Endodermal cell (in vitro differentiated cells): Measurements from ENCODE around the gene ERVH48-1. TPM values are rescaled to one million over a fixed set of nuclear protein-coding genes. Genes with fewer than 3 reads are reported as not detected.
"Not testable (repeated sequence)": the region's sequence is repeated elsewhere in the genome, so short reads cannot be mapped to it uniquely, and the experiment has no call there.

Experiments
- DNase-seq: peaks from one replicate; pipeline ENCODE4 v3.0.0-alpha.2; 2017
- H3K27ac ChIP-seq: 2 replicates; pipeline ENCODE4 v1.5.1; 2013; ENCODE audit warnings: mild to moderate bottlenecking, low read depth, low read length, moderate library complexity
- H3K27me3 ChIP-seq: 2 replicates; pipeline ENCODE4 v1.6.1; 2013; ENCODE audit warnings: mild to moderate bottlenecking, low read length, moderate library complexity; ENCODE audit not compliant: insufficient read depth, control insufficient read depth, poor library complexity, severe bottlenecking
- H3K36me3 ChIP-seq: 2 replicates; pipeline ENCODE4 v1.7.0; 2013; ENCODE audit warnings: mild to moderate bottlenecking, low read length, moderate library complexity; ENCODE audit not compliant: control insufficient read depth, insufficient read depth
- H3K4me1 ChIP-seq: one replicate; pipeline ENCODE4 v1.7.0; 2013; ENCODE audit warnings: low read length; ENCODE audit not compliant: control insufficient read depth, insufficient read depth
- H3K4me3 ChIP-seq: 2 replicates; pipeline ENCODE4 v1.5.1; 2013; ENCODE audit warnings: mild to moderate bottlenecking, low read length, moderate library complexity
- H3K9ac ChIP-seq: 2 replicates; pipeline ENCODE4 v1.6.1; 2013; ENCODE audit warnings: mild to moderate bottlenecking, low read length, moderate library complexity; ENCODE audit not compliant: poor library complexity, severe bottlenecking; ENCODE audit errors: extremely low read depth
- H3K9me3 ChIP-seq: 2 replicates; pipeline ENCODE4 v1.6.1; 2013; ENCODE audit warnings: mild to moderate bottlenecking, low read length, moderate library complexity; ENCODE audit not compliant: control insufficient read depth
- H3K27ac Mint-ChIP-seq: 2 replicates; pipeline ENCODE4 v1.8.0; 2020; ENCODE audit warnings: mixed read lengths
- H3K27me3 Mint-ChIP-seq: 2 replicates; pipeline ENCODE4 v1.8.0; 2021; ENCODE audit warnings: mild to moderate bottlenecking, mixed read lengths; ENCODE audit not compliant: insufficient read depth
- H3K36me3 Mint-ChIP-seq: 2 replicates; pipeline ENCODE4 v1.8.0; 2020; ENCODE audit warnings: low read depth, mixed read lengths
- H3K4me1 Mint-ChIP-seq: 2 replicates; pipeline ENCODE4 v1.8.0; 2020; ENCODE audit warnings: mixed read lengths
- H3K4me3 Mint-ChIP-seq: 2 replicates; pipeline ENCODE4 v1.8.0; 2020; ENCODE audit warnings: mild to moderate bottlenecking, moderate library complexity, mixed read lengths
- H3K9me3 Mint-ChIP-seq: 2 replicates; pipeline ENCODE4 v1.8.0; 2020; ENCODE audit warnings: mild to moderate bottlenecking, mixed read lengths
- WGBS, 2 experiments: methylation state at CpG; one replicate each; pipeline versions ENCODE4 v1.1.5 to v1.1.7; 2013; ENCODE audit warnings: missing lambda C conversion rate in 2 of 2, mixed read lengths in 1 of 2; ENCODE audit not compliant: insufficient coverage in 1 of 2, insufficient read length in 1 of 2; 5-methylcytosine and 5-hydroxymethylcytosine counted together
- total RNA-seq, 2 donors: library from RNA; stranded (reverse); fragmentation: NEBNext Ultra II Directional in 1 of 2; extraction: Animal tissue kit (Norgen Biotek cat#: 25700) in 1 of 2; gene quantifications; 2 replicates in 1 of 2; 3 replicates in 1 of 2; pipeline ENCODE4 v1.2.1, GENCODE V29; 2021
- TF ChIP-seq, protein P1 (sequence below): fragments of 200-600 bp; sonication (generic); conservative IDR thresholded peaks from 2 replicates; pipeline ENCODE4 v1.5.0; 2021; ENCODE audit warnings: antibody characterized with exemption, mild to moderate bottlenecking

ERVH48-1 gene
- total RNA-seq, 2 donors from 2014 or later, result 34.0 to 186 TPM

DNA sequence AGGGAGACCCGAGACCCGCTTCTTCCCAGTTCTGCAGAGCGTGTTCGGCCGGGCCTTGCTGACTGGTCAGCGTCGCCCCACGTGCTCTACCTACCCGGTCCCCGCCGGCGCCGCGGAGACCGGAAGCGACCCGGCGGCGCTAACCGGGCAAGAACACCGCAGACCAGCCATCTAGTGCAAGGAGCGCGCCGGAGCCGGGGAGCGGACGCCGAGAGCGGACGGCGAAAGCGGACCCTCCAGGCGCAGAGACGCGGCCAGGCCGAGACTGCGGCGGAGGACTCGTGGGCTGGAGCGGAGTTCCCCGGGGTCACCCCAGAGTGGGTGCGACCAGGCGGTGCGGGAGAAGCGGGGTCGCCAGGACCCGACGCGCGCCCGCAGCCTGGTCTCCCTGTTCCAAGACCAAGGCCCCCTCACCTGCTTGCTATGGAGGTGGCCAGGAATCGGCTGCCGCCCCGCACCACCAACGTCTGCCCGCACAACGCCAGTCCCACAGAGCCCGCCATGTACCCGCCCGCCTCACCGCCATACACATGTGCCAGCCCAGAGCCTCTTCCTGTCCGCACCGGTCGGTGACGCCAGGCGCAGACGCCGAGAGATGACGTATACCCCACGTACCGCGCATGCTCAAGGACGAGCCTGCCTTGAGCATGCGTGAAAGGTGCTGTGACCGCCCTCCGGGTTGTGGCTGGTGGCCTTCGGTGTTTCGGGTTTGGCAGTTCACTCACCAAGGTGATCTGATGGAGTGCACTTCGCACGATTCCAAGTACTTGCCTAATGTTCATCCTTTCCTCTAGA is 46.2 kb downstream of the ERVH48-1 start, which contains the start of gene WDR4:
WDR4 (minus strand) TSS at position 547 of the 795 bp plus-strand sequence; CDS start at position 503, 44 bp downstream.
- no peaks in the 10 kb centered on the region for H3K4me1 ChIP-seq
- H3K36me3 Mint-ChIP-seq, result peaks cover 27% of the 10 kb centered on the region
- peaks cover 20% of the 10 kb centered on the region for H3K36me3 ChIP-seq
- H3K4me1 Mint-ChIP-seq, result peaks cover 15% of the 10 kb centered on the region
- peak within 1 kb of the TSS; percentile 96 for H3K27ac Mint-ChIP-seq
- no peaks in the 10 kb centered on the region for H3K27me3 ChIP-seq
- TF ChIP-seq, protein P1, sequence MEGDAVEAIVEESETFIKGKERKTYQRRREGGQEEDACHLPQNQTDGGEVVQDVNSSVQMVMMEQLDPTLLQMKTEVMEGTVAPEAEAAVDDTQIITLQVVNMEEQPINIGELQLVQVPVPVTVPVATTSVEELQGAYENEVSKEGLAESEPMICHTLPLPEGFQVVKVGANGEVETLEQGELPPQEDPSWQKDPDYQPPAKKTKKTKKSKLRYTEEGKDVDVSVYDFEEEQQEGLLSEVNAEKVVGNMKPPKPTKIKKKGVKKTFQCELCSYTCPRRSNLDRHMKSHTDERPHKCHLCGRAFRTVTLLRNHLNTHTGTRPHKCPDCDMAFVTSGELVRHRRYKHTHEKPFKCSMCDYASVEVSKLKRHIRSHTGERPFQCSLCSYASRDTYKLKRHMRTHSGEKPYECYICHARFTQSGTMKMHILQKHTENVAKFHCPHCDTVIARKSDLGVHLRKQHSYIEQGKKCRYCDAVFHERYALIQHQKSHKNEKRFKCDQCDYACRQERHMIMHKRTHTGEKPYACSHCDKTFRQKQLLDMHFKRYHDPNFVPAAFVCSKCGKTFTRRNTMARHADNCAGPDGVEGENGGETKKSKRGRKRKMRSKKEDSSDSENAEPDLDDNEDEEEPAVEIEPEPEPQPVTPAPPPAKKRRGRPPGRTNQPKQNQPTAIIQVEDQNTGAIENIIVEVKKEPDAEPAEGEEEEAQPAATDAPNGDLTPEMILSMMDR, result no peak
- H3K9ac ChIP-seq, result peak within 1 kb of the TSS; percentile 89
- no peaks in the 10 kb centered on the region for H3K9me3 Mint-ChIP-seq
- peak within 1 kb of the TSS; percentile 92 for H3K27ac ChIP-seq
- H3K4me3 Mint-ChIP-seq, result peak within 1 kb of the TSS; percentile 89
- H3K4me3 ChIP-seq, result peak within 1 kb of the TSS; percentile 100
- 0% methylated on average over 35 to 80 of the region's 80 CpGs for WGBS, 2 experiments
- no peaks in the 10 kb centered on the region for H3K9me3 ChIP-seq
- no peaks in the 10 kb centered on the region for H3K27me3 Mint-ChIP-seq
- DNase-seq, result peak; percentile 99

DNA sequence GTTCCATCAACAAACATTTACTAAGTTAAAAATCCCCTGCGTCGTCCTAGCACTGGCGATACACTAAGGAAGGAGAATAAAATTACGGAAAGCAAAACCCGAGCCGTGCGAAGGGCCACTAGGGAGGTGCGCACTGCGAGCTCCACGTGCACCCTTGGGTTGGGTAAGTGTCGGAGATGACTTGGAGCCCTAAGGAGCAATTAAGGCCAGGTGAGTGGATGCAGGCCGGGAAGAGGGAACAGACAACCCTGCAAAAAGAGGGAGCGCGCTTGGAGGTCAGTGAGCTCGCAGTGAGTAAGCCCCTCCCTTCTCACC is 46.8 kb downstream of the ERVH48-1 start:
- Histone ChIP-seq H3K36me3 (peaks cover 24% of the 10 kb centered on the region), H3K27ac (peak overlapping the region; percentile 92), H3K9ac (peak overlapping the region; percentile 89), H3K27me3 (no peaks in the 10 kb centered on the region), H3K9me3 (no peaks in the 10 kb centered on the region), H3K4me1 (no peaks in the 10 kb centered on the region), H3K4me3 (peak overlapping the region; percentile 100)
- Mint-ChIP-seq H3K4me1 (peaks cover 15% of the 10 kb centered on the region), H3K27ac (peak overlapping the region; percentile 96), H3K9me3 (no peaks in the 10 kb centered on the region), H3K4me3 (peak overlapping the region; percentile 89), H3K36me3 (peaks cover 27% of the 10 kb centered on the region), H3K27me3 (no peaks in the 10 kb centered on the region)
- 1 to 4% methylated on average over 3 to 15 of the region's 15 CpGs for WGBS, 2 experiments
- TF ChIP-seq, protein P1, result no peak
- no peak for DNase-seq

DNA sequence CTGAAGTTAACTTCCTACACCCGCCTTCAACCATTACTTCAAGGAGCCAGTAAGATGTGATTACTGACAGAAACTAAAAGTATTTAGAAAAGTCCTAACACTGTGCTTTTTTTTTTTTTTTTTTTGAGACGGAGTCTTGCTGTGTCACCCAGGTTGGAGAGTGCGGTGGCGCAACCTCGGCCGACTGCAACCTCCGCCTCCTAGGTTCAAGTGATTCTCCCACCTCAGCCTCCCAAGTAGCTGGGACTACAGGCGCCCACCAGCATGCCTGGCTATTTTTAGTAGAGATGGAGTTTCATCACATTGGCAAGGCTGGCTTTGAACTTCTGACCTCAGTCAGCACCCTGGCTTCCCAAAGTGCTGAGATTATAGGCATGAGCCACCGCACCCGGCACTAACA is 49.6 kb downstream of the ERVH48-1 start:
- H3K4me1 ChIP-seq, H3K9ac ChIP-seq, H3K9me3 ChIP-seq, H3K4me3 Mint-ChIP-seq, H3K27ac ChIP-seq, H3K4me3 ChIP-seq, H3K9me3 Mint-ChIP-seq, DNase-seq, H3K27me3 Mint-ChIP-seq, H3K27me3 ChIP-seq, H3K27ac Mint-ChIP-seq: not testable (repeated sequence)
- peaks cover 15% of the 10 kb centered on the region for H3K4me1 Mint-ChIP-seq
- 89 to 95% methylated on average over 5 to 10 of the region's 10 CpGs for WGBS, 2 experiments
- peaks cover 47% of the 10 kb centered on the region for H3K36me3 ChIP-seq
- H3K36me3 Mint-ChIP-seq, result peaks cover 43% of the 10 kb centered on the region
